Fibroblast of lung (primary cell): Measurements from ENCODE around the gene NCK2. TPM values are rescaled to one million over a fixed set of nuclear protein-coding genes. Genes with fewer than 3 reads are reported as not detected.

ENCODE experiments used
- DNase-seq, 2 donors: peaks; one replicate each; pipeline versions ENCODE4 v3.0.0 to v3.0.0-alpha.2; 2010; ENCODE audit warnings: low read depth in 2 of 2
- H2AFZ ChIP-seq: 2 replicates; pipeline ENCODE4 v1.5.1; 2012; ENCODE audit warnings: low read length, control low read depth, inconsistent platforms
- H3K27ac ChIP-seq: 2 replicates; pipeline ENCODE4 v1.5.1; 2011; ENCODE audit warnings: low read length, control low read depth; ENCODE audit not compliant: insufficient read depth
- H3K27me3 ChIP-seq: 2 replicates; pipeline ENCODE4 v1.5.1; 2011; ENCODE audit warnings: mild to moderate bottlenecking, low read length; ENCODE audit not compliant: control insufficient read depth, insufficient read depth
- H3K36me3 ChIP-seq: 2 replicates; pipeline ENCODE4 v1.5.1; 2011; ENCODE audit warnings: low read length; ENCODE audit not compliant: control insufficient read depth, insufficient read depth
- H3K4me1 ChIP-seq: 2 replicates; pipeline ENCODE4 v1.5.1; 2011; ENCODE audit warnings: low read length; ENCODE audit not compliant: control insufficient read depth, insufficient read depth; ENCODE audit errors: extremely low read depth
- H3K4me2 ChIP-seq: 2 replicates; pipeline ENCODE4 v1.5.1; 2011; ENCODE audit warnings: low read length, control low read depth; ENCODE audit not compliant: insufficient read depth; ENCODE audit errors: extremely low read depth
- H3K4me3 ChIP-seq, 4 experiments: fragments of 200-600 bp in 1 of 4; sonication (generic) in 1 of 4; replicated peaks in 1 of 4; 2 replicates each; pipeline ENCODE4 v1.5.1; 2011 to 2016; ENCODE audit warnings: low read length in 4 of 4, low read depth in 3 of 4, mild to moderate bottlenecking in 3 of 4, control low read depth in 2 of 4, inconsistent platforms in 1 of 4, mixed read lengths in 1 of 4; ENCODE audit not compliant: insufficient read depth in 1 of 4; ENCODE audit errors: control extremely low read depth in 1 of 4
- H3K79me2 ChIP-seq: 2 replicates; pipeline ENCODE4 v1.5.1; 2012; ENCODE audit warnings: mild to moderate bottlenecking, low read length, inconsistent platforms; ENCODE audit not compliant: control insufficient read depth, insufficient read depth
- H3K9ac ChIP-seq: 2 replicates; pipeline ENCODE4 v1.5.1; 2011; ENCODE audit warnings: mild to moderate bottlenecking, low read length, control low read depth; ENCODE audit not compliant: insufficient read depth
- H3K9me3 ChIP-seq: 2 replicates; pipeline ENCODE4 v1.5.1; 2012; ENCODE audit warnings: low read depth, low read length; ENCODE audit not compliant: control insufficient read depth, insufficient read depth
- H4K20me1 ChIP-seq: 2 replicates; pipeline ENCODE4 v1.5.1; 2011; ENCODE audit warnings: low read length; ENCODE audit not compliant: control insufficient read depth, insufficient read depth; ENCODE audit errors: extremely low read depth
- CTCF ChIP-seq, 2 donors: IDR thresholded peaks in 1 of 2; conservative IDR thresholded peaks in 1 of 2; 1 replicate in 1 of 2; 2 replicates in 1 of 2; pipeline ENCODE4 v1.5.1; 2011 to 2012; ENCODE audit warnings: low read length in 2 of 2, control low read depth in 1 of 2, inconsistent platforms in 1 of 2, low read depth in 1 of 2, mild to moderate bottlenecking in 1 of 2
- EZH2 ChIP-seq: IDR thresholded peaks from 2 replicates; pipeline ENCODE4 v1.5.1; 2012; ENCODE audit warnings: low read length, control low read depth, mild to moderate bottlenecking; ENCODE audit errors: missing control alignments
- polyA plus RNA-seq, 2 donors: library from polyadenylated mRNA; depleted of rRNA in 1 of 2; stranded (reverse) in 1 of 2; unstranded in 1 of 2; fragments of >200 nt; gene quantifications; 2 replicates each; pipeline ENCODE4 v1.2.1, GENCODE V29; 2011 to 2012; ENCODE audit warnings: missing spikeins in 1 of 2
- total RNA-seq: library from RNA; depleted of rRNA; stranded (reverse); fragments of >200 nt; gene quantifications from 2 replicates; pipeline ENCODE4 v1.2.1, GENCODE V29; 2014

NCK2 gene
- total and polyA plus RNA-seq, 2 donors (not counting 1 experiment from before 2014, with no cell fraction given), result 25.4 to 51.3 TPM

GRCh38 chr2:105765415-105766299, 20.9 kb downstream of the NCK2 start:
- TF ChIP-seq CTCF (conservative IDR thresholded peaks at IDR 0.05 in 1 of 2, IDR thresholded peaks at IDR 0.05 in 1 of 2; ENCODE audit: low read depth in 1 of 2, low read length in 2 of 2), result no peak
- no peak for TF ChIP-seq EZH2
- no peak overlapping the region for H3K9ac ChIP-seq
- H3K4me1 ChIP-seq, result peaks cover 2% of the 10 kb centered on the region
- H3K4me3 ChIP-seq, result no peak overlapping the region
- H3K27me3 ChIP-seq, result no peaks in the 10 kb centered on the region
- H3K4me2 ChIP-seq, result no peak overlapping the region
- no peaks in the 10 kb centered on the region for H4K20me1 ChIP-seq
- H2AFZ ChIP-seq, result no peak overlapping the region
- no peaks in the 10 kb centered on the region for H3K36me3 ChIP-seq
- peaks cover 7% of the 10 kb centered on the region for H3K79me2 ChIP-seq
- DNase-seq, result no peak
- H3K9me3 ChIP-seq, result no peaks in the 10 kb centered on the region
- no peak overlapping the region for H3K27ac ChIP-seq

GRCh38 chr2:105766300-105766866, 21.7 kb downstream of the NCK2 start:
- H3K27ac ChIP-seq, result no peak overlapping the region
- TF ChIP-seq EZH2 (no peak), CTCF (conservative IDR thresholded peaks at IDR 0.05 in 1 of 2, IDR thresholded peaks at IDR 0.05 in 1 of 2; ENCODE audit: low read depth in 1 of 2, low read length in 2 of 2) (no peak)
- no peaks in the 10 kb centered on the region for H3K27me3 ChIP-seq
- H3K4me1 ChIP-seq, result peaks cover 2% of the 10 kb centered on the region
- no peaks in the 10 kb centered on the region for H3K79me2 ChIP-seq
- no peak overlapping the region for H3K4me2 ChIP-seq
- H3K4me3 ChIP-seq, result no peak overlapping the region
- no peak overlapping the region for H2AFZ ChIP-seq
- no peak for DNase-seq
- no peak overlapping the region for H3K9ac ChIP-seq
- no peaks in the 10 kb centered on the region for H3K9me3 ChIP-seq
- H3K36me3 ChIP-seq, result no peaks in the 10 kb centered on the region
- H4K20me1 ChIP-seq, result no peaks in the 10 kb centered on the region

DNA sequence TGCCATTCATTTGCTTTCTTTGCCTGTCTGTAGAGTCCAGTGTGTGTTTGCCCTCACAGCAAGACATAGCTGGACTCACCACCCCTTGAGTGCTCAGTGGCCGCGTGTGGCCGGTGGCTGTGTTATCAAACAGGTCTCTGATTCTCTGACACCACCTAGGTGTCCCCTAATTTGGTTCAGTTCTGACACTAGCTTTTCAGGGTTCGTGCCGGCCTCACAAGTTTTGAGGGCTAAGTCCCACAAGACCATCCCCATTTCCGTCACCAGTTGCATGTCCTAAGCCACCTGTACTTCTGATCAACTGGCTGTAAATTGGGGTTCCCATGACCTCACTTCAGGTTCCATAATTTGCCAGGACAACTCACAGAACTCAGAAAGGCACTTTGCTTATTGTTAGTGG, 23.5 kb downstream of the NCK2 start:
- Histone ChIP-seq H3K27me3 (no peaks in the 10 kb centered on the region), H3K36me3 (no peaks in the 10 kb centered on the region), H3K4me3 (no peak overlapping the region), H3K4me1 (peaks cover 13% of the 10 kb centered on the region), H3K79me2 (peaks cover 5% of the 10 kb centered on the region), H3K4me2 (no peak overlapping the region), H3K27ac (no peak overlapping the region), H2AFZ (no peak overlapping the region), H4K20me1 (no peaks in the 10 kb centered on the region), H3K9me3 (no peaks in the 10 kb centered on the region), H3K9ac (no peak overlapping the region)
- TF ChIP-seq EZH2 (no peak), CTCF (conservative IDR thresholded peaks at IDR 0.05 in 1 of 2, IDR thresholded peaks at IDR 0.05 in 1 of 2; ENCODE audit: low read depth in 1 of 2, low read length in 2 of 2) (no peak)
- no peak for DNase-seq
